AML-193 (cell line): ENCODE results near the gene EVL.

ENCODE experiments used
- DNase-seq, 2 experiments: peaks; one replicate each; lab custom pipeline; 2025; lab: John Stamatoyannopoulos, UW

Gene EVL

DNA sequence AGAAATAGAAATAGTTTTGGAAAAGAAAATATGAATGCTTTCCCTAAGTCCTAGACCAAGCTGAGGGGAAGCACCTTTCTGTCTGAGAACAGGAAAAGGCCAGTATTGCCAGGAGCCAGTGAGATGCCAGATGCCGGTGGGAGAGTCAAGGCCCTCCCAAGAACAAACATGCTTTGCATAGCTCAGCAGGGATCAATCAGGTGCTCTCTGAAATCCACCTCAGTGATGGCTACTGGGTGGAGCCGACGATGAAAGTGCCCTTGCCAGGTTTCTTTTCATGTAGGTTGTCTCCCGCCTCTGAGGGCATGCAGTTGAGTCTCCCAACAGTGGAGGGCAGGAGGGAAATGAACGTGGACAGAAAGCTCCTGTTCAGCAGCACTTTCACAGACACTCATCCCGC lies 66.0 kb downstream of the EVL start:
- no peak for DNase-seq

DNA sequence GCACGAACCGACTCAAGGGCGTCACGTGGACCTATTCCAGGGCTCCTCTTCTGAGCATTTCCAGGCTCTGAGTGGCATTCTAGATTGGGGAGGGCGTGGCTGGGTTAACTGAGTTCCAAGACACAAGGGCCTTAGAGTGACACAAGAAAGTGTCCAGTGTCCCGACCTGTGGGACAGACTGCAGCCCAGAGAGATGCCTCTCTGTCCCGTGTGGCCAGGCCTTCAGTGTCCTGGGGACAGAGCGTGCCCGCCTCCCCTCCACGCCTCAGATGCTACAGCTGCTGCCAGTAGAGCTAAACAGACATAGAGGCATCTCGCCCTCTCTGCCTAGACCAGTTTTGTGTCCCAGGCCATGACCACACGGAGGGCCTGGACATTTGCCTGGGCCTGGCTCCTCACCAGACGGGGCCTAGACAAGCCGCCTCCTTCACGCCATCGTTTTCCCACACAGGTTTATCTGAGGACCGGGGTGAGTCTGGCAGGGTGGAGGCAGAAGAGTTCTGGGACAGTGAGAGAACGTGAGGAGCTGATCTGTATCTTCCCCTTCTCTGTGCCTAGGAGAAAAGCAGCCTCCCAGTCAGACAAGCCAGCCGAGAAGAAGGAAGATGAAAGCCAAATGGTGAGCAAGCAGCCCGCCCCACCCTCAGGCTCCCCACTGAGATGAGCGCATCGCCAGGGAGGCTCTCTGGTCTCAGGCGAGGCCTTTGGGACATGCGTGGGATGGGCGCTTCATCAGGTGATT lies 67.1 kb downstream of the EVL start:
- no peak for DNase-seq

DNA sequence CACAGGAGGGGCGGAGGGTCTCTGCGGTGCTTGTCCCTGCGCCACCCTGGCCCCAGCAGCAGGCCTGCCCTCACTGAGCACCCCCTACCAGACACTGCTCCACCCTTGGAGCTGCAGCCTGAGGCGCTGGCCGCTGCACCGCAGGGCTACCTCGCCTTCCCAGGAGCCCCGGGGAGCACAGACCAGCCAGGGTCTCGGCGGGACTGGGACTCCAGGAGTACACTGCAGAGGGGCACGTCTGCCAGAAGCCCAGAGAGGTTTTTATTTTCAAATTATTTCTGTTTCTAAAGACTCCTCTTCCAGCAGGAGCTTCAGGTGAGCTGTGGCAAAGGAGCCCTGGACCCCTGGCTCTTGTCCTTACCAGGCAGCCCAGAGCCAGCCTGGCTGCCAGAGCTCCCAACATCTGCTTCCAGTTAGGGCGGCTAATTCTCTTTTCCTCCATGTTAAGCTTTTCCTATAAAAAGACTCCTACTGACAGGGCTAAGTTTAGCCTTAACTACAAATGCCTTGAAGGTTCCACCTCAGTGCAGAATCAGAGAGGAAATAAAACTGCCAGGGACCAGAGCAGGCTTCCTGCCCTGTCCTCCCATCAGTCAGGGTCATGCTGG lies 67.8 kb downstream of the EVL start:
- DNase-seq = no peak

DNA sequence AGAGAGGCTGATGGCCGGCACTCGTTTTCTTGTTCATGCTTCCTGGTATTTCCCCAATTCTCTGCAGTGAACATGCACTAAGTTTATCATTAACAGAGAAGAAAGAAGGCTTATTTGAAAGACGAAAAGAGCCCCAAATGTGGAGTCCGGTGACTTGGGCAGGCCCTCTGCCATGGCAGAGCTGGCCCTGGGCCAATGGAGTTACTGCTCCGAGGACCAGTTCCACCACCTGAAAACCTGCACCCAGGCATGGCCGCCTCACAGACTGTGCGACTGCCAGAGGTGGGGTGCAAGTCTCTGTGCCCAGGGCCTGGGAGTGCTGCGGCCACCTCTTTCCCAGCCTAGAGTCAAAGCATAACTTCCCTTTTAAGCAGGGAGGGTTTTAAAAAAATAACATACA lies 69.4 kb downstream of the EVL start:
- no peak for DNase-seq

DNA sequence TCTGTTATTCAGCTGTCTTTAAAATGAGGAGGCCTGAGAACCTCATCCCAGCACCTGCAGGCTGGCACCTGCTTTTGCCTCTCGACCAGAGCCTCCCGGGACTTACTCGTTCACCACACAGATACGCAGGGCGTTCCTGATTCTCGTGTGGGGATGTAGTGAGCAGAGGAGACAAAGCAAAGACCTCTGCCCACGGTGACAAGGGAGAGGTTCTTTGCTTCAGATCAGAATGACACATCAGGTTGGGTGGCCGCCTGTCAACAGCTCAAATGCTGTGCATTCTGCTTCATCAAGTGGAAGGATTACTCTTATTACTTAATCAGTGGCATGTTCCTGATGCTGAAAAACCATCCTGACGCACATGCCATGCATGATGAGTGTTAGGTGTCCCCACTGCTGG lies 69.9 kb downstream of the EVL start:
- DNase-seq = no peak

DNA sequence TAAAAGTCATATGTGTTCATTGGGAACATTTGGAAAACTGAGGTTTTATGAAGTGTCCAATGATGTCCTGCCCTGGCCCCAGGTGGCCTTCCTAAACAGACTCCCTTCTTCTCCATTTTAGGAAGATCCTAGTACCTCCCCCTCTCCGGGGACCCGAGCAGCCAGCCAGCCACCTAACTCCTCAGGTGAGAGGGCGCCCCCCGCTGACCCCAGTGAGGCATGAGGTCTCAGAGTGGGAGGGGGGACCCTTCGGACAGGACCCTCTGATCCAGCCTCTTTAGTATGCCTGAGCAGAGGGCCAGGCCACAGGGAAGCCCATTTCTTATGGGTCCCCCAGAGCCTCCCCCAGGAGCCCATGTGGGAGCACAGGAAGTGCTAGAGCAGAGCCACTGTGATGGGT lies 70.6 kb downstream of the EVL start:
- DNase-seq = no peak

DNA sequence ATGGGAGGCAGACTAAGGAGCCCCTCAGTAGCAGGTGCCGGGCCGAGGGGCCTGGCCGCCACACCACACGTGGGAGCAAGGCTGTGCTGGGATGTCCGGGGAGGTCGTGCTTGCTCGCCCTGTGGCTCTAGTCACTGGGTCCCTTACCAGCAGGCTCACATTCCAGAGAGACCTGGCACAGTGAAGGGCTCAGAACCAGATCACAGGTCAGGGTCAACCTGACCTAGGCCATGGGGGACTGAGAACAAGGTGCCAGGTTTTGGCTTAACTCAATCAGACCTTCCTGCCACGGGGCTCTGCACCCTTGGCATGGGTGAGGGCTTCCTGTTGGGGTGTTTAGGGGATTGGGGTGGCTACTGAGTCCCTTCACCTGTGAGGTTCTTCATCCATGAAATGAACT lies 72.0 kb downstream of the EVL start:
- no peak for DNase-seq

DNA sequence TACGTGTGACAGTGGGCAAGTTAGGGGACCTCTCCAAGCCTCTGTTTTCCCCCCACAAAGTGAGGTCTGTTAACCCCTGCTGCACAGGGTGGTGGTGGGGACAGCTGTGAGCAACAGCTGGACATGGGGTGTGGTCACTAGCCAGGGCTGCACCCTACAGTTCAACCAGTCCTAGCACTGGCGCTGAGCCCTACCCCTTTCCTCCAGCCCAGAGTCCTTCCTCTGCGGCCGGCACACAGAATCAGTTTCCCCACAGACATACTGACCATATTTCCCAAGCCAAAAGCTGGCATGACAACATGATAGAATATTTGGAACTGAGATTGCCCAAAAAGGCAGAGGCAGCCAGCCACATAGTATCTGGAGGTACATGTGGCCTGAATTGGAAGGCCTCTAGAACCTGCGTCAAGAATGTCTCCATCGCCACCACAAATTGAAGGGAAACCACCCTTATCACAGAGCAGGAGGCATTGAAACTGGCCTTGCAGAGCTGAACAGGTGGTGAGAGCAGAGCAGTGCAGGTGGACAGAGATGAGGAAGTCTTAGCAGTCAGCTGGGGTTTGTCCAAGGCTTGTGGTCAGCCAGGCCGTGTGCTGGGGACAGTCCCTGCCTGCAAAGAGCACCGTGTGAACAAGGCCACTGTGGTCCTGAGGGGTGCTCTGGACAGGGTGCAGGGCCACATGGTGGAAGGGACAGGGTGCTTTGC lies 73.0 kb downstream of the EVL start:
- DNase-seq = no peak

DNA sequence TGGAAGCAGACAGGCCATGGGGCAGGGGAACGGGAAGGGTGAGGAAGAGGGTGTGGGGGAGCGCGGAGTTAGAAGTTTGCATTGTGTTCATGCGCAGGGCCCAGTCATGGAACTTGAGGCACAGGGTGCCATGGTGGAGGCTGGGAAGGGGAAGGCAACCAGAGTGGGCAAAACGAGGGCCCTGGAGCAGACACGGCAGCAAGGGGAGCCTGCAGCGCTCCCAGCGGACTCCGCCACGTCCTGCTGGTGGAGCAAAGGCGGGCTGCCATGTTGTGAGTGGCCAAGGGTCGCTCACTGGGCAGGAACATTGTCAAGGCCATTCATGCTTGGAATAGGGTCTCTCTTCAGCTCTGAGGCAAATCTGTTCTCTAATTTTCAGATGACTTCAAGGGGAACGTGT lies 73.7 kb downstream of the EVL start:
- DNase-seq = no peak

DNA sequence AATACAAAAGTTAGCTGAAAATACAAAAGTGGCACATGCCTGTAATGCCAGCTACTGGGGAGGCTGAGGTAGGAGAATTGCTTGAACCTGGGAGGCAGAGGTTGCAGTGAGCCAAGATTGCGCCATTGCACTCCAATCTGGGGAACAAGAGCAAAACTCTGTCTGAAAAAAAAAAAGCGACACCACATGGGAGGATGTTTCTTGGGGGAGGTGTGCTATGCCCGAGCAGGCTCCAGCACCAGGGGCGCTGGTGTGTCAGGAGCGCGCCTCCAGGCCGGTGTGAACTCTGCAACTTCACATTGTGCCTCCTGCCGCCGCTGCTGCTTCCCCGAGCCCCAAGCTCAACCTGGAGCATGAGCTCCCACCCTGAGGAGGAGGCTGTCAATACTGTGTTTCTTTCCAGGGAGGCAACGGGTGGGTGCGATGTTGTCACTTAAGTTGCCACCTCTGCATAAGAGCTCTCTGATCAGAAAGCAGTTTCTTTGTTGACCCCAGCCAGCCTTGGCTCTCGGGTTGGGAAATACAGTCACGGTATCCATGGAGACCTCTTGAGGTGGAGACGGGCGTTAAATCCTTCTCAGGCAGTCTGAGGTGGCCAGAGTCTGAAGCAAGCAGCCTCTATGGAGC lies 75.3 kb downstream of the EVL start:
- no peak for DNase-seq

DNA sequence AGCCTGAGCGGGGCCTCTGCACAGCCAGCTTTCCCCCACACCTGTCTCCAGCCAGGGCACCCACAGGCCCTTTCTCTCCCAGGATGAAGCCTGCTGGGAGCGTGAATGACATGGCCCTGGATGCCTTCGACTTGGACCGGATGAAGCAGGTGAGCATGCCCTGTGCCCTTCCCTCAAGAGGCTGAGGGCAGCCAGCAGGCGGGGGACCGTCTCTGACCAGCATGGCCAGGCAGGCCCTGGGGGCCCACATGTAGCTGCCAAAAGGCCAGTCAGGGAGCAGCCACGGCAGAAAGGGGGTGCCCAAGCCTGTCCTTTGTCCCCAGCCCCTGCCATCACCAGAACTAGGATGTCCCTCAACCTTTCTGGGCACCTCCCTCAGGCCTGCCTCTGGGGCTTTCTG lies 75.9 kb downstream of the EVL start:
- no peak for DNase-seq

DNA sequence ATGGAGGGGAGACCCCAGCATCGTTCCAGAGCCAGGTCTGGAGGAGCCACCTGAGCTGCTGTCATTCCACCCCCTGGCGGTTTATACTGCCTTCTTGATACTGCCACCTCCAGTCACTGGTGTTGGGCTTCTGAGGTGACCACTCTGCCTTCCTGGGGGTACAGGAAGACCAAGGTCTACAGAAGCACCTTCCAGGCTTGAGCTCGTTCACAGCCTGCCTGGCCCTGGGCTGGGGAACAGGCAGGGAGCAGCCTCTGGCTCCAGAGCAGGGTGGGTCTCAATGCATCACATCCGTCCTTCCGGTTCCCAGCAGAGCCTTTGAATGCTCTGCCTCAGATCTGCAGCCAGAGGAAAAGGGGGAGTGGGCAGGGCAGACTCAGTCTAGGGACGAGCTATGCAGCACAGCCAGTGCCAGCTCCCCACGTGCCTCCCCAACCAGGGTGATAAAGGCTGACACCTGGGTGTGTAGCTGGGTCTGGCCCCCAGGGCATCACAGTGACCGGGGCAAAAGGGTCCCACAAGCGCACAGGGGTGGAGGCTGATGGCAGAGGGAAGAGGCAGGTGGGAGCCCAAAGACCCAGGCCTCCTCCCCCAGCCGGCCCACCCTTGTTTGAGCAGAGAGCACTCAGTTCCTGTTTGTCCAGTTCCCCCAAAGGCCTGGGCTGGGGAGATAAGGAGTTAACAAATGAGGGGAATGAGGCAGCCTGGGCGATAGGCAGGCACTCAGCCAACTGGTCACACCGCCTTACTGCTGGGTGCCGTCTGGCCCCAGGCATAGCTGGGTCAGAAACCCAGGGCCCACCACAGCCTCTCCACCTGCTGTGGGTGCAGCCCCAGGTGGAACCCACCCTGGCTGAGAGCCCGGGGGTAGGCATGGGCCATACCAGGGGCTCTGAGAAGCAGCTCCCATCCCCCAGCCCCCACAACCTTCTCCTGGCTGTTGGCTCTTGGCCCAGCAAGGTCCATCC lies 77.1 kb downstream of the EVL start:
- DNase-seq = no peak

DNA sequence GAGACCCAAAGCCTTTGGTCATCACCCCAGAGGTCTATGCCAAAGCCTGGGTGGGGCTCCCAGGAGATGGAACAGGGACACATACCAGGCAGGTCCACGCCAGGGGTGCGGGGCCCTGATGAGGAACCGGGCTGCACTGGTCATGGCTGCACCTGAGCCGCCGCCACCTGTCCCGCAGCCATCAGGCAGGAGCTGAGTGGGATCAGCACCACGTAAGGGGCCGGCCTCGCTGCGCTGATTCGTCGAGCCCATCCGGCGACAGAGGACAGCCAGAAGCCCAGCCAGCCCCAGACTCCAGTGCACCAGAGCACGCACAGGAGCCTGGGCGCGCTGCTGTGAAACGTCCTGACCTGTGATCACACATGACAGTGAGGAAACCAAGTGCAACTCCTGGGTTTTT lies 78.3 kb downstream of the EVL start:
- DNase-seq = no peak

DNA sequence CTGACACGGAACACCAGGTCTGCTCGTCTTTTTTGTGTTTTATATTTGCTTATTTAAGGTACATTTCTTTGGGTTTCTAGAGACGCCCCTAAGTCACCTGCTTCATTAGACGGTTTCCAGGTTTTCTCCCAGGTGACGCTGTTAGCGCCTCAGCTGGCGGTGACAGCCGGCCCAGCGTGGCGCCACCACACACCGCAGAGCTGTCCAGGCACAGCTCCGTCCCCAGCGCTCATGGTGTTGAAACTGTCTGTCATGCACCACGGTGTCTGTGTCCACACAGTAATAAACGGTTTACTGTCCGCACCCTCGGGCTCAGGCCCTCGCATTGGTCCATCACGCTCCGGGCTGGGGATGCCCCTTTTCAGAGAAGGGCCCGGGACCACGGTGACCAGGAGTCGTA lies 78.7 kb downstream of the EVL start:
- DNase-seq = no peak

DNA sequence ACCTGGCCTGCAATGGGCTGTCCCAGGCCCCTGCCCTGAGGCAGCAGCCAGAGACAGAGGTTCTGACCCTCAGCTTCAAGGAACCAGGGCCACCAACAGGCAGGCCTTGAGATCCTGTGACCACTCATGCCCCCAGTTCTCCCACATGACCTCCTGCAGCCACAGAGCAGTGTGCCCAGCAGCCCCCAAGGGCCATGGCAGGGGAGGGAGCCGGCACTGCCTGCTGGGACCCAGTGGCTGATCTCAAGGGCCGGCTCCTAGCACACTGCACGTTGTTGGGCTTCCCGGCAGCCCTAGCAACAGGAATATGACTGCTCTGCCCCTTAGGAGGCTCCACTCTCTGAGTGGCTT lies 79.4 kb downstream of the EVL start:
- DNase-seq = no peak

DNA sequence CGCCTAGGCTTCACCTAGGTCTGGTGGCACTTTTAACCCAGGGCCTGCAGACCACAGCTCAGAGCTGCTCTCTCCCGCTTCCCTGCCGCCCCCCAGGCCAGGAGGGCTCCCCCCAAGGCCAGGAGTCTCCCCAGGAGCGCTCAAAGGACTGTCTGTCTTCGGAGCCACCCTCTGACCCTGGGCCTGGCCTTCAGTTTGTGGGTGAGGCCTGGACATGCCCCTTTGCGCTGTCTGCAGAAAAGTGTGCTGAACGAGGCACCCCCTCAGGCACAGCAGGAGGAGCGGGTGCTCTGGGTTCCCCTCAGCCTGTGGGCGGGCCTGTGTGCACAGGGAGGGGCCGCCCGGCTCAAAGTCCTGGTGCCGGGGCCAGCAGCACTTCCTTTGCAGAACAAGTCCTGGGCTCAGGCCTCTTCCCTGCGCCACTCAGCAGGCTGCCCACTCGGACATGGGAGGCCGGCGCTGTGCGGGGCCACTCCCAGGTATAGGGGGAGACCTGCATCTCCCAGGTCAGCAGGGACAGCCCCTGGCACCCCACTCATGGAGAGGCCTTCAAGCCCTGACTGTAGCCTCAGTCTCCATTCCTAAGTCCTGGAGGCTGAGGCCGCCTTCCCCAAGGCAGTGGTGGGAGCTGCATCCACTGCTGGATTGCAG lies 79.9 kb downstream of the EVL start:
- no peak for DNase-seq

DNA sequence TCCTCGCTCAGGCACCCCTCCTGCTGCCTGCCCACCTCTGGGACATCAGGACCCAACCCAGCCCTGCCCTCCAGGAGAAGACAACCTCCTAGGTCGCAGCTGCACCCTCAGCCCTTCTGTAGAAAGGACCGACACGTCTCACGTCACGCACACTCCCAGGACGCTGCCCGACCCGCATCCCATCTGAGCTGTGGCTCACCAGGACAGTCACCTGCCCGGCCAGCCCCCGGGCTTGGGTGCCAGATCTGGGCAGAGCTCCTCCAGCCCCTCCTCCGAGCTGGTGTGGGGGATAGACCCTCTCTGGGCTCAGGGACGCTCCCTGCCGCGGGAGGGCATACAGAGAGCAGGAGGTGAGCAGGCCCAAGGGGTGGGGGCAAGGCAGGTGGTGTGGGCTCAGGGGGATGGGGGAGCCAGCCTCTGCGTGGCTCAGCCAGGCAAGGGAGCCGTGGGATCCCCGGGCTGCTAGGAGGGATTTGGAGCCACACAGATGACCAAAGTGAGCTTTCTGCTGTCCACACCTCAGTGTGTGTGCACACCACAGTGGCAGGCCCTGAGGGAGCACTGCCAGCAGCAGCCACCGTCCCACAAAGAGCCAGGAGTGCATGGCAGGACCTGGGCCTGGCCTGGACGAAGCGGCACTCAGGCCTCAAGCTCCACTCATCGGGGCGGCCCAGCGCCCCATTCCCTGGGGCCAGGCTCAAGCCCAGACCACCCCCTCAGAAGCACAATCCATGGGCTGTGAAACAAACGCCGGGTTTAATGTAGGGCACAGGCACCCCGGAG lies 80.7 kb downstream of the EVL start:
- DNase-seq = no peak

DNA sequence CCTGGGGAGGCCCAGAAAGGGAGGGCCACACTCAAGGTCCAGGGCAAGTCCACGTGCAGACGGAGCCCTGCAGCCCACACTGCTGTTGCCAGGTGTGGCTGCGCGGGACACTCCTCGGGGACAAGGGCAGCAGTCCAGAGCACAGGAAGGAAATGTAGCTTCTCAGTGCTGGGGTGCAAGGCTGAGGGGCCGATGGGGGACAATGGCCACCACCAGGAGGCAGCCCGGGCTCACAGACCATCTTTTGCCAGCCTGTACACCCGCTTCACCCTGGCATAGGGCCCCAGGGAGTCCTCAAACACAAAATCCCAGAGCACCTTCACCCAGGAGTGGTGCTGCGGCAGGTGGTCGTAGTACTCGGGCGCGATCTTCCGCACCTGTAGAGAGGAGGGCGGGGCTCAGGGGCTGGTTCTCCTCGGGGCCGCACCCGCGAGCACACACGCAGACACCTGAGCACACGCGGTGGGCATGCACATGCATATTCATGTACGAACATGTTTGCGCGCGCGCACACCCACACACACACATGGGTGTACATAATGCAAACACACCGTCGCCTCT lies 81.4 kb downstream of the EVL start:
- DNase-seq = no peak

DNA sequence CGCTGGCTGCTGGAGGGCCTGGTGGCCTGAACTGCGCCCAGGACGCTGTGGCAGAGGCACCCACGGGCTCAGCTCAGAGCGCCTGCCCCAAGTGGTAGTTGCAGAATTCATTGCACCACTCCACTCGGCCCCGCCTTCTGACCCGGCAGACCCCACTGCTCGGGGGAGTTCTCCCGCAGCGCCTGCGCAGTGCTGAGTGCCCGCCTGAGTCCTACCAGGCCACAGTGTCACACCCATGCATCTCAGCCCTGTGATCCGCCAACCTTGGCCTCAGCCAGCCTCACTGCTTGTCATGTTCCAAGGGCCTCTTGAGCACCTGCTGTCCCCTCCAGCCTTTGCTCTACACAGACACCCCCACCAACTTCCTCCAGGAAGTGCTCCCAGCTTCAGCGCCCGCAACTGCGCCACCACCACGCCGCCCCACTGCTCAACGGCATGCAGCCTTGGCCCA lies 82.0 kb downstream of the EVL start:
- DNase-seq = no peak
